Fibroblast of the conjunctiva (primary cell): ENCODE measurements around the gene MEMO1.

Source experiments
- DNase-seq: peaks from one replicate; pipeline ENCODE4 v3.0.0-alpha.2; 2010; ENCODE audit warnings: low read depth

MEMO1 gene

DNA sequence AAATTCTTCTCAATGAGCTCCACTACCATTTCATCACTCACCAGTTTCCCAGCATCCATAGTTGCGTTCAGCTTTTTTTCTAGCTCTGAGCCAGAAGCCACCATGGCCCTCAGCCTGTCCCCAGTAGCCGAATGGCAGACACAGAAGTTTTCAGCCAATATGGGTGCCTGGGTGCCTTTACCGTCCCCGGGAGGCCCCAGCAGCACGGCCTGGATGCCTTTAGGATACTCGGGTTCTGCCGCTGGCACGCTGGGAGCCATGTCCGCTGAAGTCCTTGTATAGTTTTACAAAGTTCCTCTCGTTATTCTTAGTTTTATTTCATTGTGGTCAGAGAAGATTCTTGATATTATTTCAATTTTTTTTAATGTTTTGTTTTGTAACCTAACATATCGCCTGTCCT, 187.2 kb downstream of the MEMO1 start:
- no peak for DNase-seq

GRCh38 chr2:31822587-31822986, 188.2 kb downstream of the MEMO1 start:
- no peak for DNase-seq
